ENCODE results near the gene ZNF467. TPM values are rescaled to one million over a fixed set of nuclear protein-coding genes. Genes with fewer than 3 reads are reported as not detected.

Gene ZNF467
- total RNA-seq, 2 donors from 2014 or later, result 2.5 to 5.0 TPM

DNA sequence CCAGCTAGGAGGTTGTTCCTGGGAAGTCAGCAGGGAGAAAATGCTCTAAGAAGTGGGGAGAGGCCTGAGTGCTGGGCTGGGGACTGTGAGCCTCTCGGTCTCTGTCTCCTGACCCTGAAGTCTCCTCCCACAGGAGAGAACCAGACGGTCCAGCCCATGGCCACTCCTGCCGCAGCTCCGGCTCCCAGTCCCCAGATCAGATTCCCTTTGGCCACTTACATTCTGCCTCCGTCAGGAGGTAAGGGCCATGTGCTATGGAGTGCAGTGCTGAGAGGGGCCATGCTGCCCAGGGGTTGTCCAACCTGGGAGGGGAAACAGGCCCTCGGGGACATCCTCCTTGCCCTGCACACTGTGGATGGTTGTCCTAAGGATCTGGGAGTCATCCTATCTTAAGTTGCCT lies 21.3 kb upstream of the ZNF467 start:
- intact Hi-C loops (cut with DNase I), result no loop called here
- H3K27ac ChIP-seq, result no peak overlapping the region
- DNase-seq, result no peak
- H3K36me3 ChIP-seq, result no peaks in the 10 kb centered on the region
- peaks cover 14% of the 10 kb centered on the region for H3K27me3 ChIP-seq
- H3K9me3 ChIP-seq, result no peaks in the 10 kb centered on the region
- no peak overlapping the region for H3K9ac ChIP-seq (ENCODE audit: low read depth in 2 of 2, low read length in 2 of 2)
- H3K4me1 ChIP-seq, result no peaks in the 10 kb centered on the region
- TF ChIP-seq, protein P1, sequence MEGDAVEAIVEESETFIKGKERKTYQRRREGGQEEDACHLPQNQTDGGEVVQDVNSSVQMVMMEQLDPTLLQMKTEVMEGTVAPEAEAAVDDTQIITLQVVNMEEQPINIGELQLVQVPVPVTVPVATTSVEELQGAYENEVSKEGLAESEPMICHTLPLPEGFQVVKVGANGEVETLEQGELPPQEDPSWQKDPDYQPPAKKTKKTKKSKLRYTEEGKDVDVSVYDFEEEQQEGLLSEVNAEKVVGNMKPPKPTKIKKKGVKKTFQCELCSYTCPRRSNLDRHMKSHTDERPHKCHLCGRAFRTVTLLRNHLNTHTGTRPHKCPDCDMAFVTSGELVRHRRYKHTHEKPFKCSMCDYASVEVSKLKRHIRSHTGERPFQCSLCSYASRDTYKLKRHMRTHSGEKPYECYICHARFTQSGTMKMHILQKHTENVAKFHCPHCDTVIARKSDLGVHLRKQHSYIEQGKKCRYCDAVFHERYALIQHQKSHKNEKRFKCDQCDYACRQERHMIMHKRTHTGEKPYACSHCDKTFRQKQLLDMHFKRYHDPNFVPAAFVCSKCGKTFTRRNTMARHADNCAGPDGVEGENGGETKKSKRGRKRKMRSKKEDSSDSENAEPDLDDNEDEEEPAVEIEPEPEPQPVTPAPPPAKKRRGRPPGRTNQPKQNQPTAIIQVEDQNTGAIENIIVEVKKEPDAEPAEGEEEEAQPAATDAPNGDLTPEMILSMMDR (IDR thresholded peaks at IDR 0.05), result no peak
- H3K4me3 ChIP-seq, result no peak overlapping the region

DNA sequence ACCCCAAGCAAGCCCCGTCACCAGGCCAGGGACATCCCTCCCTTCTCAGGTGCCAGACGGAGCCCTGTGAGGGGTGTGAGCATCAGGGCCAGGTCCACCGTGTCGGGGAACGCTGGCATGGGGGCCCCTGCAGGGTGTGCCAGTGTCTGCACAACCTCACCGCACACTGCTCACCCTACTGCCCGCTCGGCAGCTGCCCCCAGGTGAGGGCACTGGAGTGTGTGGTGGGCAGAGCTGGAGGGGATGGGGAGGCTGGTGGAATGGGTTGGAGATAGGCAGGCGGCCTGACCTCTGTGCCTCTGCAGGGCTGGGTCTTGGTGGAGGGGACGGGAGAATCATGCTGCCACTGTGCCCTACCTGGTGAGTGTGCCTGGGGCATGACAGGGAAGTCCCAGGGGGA lies 19.9 kb upstream of the ZNF467 start:
- DNase-seq, result no peak
- no peaks in the 10 kb centered on the region for H3K36me3 ChIP-seq
- H3K4me1 ChIP-seq, result no peaks in the 10 kb centered on the region
- intact Hi-C loops (cut with DNase I), result no loop called here
- H3K4me3 ChIP-seq, result no peak overlapping the region
- no peaks in the 10 kb centered on the region for H3K9me3 ChIP-seq
- peaks cover 18% of the 10 kb centered on the region for H3K27me3 ChIP-seq
- no peak overlapping the region for H3K9ac ChIP-seq (ENCODE audit: low read depth in 2 of 2, low read length in 2 of 2)
- H3K27ac ChIP-seq, result no peak overlapping the region
- TF ChIP-seq, protein P1 (IDR thresholded peaks at IDR 0.05), result no peak

- Histone ChIP-seq H3K36me3 (no peaks in the 10 kb centered on the region), H3K27ac (no peak overlapping the region), H3K4me1 (no peaks in the 10 kb centered on the region), H3K4me3 (no peak overlapping the region), H3K27me3 (peaks cover 18% of the 10 kb centered on the region), H3K9ac (ENCODE audit: low read depth in 2 of 2, low read length in 2 of 2) (no peak overlapping the region), H3K9me3 (no peaks in the 10 kb centered on the region)
- DNase-seq, result no peak
- intact Hi-C loops (cut with DNase I), result no loop called here
- TF ChIP-seq, protein P1 (IDR thresholded peaks at IDR 0.05), result no peak
These were observed 18.8 kb upstream of the ZNF467 start for GRCh38 chr7:149792220-149792595.

- no peak overlapping the region for H3K9ac ChIP-seq (ENCODE audit: low read depth in 2 of 2, low read length in 2 of 2)
- H3K4me1 ChIP-seq, result no peaks in the 10 kb centered on the region
- TF ChIP-seq, protein P1 (IDR thresholded peaks at IDR 0.05), result no peak
- H3K4me3 ChIP-seq, result no peak overlapping the region
- no peak overlapping the region for H3K27ac ChIP-seq
- H3K36me3 ChIP-seq, result no peaks in the 10 kb centered on the region
- intact Hi-C loops (cut with DNase I), result no loop called here
- H3K9me3 ChIP-seq, result no peaks in the 10 kb centered on the region
- peaks cover 18% of the 10 kb centered on the region for H3K27me3 ChIP-seq
- DNase-seq, result no peak
These were observed 18.2 kb upstream of the ZNF467 start for GRCh38 chr7:149791411-149792219.

DNA sequence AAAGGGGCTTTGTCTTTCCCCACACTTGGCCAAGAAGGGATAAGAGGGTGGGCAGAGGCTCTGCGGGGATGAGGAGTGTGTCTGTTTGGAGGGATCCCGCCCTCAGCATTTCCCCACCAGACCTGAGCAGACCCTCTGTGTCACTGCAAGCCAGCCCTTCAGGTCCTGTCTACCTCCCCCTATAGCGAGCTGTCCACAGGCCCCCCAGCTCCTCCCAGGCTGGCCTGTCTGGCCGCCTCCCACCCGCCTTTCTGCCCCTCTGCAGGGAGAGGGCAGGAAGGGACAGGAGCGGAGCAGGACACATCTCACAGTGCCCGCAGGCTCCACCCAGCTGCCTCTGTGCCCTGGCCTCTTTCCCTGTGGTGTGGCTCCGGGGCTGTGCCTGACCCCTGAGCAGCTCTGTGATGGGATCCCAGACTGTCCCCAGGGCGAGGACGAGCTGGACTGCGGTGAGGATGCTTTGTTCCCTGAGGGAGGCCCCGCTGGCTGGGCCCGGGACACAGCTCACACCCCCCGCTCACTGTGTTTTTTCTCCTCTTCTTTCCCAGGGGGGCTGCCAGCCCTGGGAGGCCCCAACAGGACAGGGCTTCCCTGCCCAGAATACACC lies 17.5 kb upstream of the ZNF467 start:
- TF ChIP-seq, protein P1 (IDR thresholded peaks at IDR 0.05), result no peak
- no peaks in the 10 kb centered on the region for H3K9me3 ChIP-seq
- H3K27me3 ChIP-seq, result peaks cover 18% of the 10 kb centered on the region
- no peaks in the 10 kb centered on the region for H3K4me1 ChIP-seq
- no peak overlapping the region for H3K27ac ChIP-seq
- no peak overlapping the region for H3K4me3 ChIP-seq
- no peaks in the 10 kb centered on the region for H3K36me3 ChIP-seq
- no peak for DNase-seq
- H3K9ac ChIP-seq (ENCODE audit: low read depth in 2 of 2, low read length in 2 of 2), result no peak overlapping the region
- intact Hi-C loops (cut with DNase I), result no loop called here
